ENCODE results near the gene CGB7. TPM values are rescaled to one million over a fixed set of nuclear protein-coding genes. Genes with fewer than 3 reads are reported as not detected.

Gene CGB7
- total and polyA plus RNA-seq, 2 experiments from 2014 or later = 0.32 to 0.97 TPM

GRCh38 chr19:49061000-49061399 lies 3.5 kb upstream of the CGB7 start (continued):
- TF ChIP-seq ZNF462 (CRISPR knock-in tag; IDR thresholded peaks at IDR 0.05) (no peak), EZH2 (IDR thresholded peaks at IDR 0.05; ENCODE audit: low read depth, unreplicated experiment) (no peak), EZH2phosphoT487 (IDR thresholded peaks at IDR 0.05; ENCODE audit: unreplicated experiment) (no peak), POLR2AphosphoS5 (IDR thresholded peaks at IDR 0.05; ENCODE audit: low read depth) (no peak), REST (IDR thresholded peaks at IDR 0.05; ENCODE audit: unreplicated experiment) (no peak), NANOG (IDR thresholded peaks at IDR 0.05; ENCODE audit: borderline replicate concordance) (no peak), ZNF114 (CRISPR knock-in tag; IDR thresholded peaks at IDR 0.05) (no peak)
- TF ChIP-seq, protein P1, sequence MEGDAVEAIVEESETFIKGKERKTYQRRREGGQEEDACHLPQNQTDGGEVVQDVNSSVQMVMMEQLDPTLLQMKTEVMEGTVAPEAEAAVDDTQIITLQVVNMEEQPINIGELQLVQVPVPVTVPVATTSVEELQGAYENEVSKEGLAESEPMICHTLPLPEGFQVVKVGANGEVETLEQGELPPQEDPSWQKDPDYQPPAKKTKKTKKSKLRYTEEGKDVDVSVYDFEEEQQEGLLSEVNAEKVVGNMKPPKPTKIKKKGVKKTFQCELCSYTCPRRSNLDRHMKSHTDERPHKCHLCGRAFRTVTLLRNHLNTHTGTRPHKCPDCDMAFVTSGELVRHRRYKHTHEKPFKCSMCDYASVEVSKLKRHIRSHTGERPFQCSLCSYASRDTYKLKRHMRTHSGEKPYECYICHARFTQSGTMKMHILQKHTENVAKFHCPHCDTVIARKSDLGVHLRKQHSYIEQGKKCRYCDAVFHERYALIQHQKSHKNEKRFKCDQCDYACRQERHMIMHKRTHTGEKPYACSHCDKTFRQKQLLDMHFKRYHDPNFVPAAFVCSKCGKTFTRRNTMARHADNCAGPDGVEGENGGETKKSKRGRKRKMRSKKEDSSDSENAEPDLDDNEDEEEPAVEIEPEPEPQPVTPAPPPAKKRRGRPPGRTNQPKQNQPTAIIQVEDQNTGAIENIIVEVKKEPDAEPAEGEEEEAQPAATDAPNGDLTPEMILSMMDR (conservative IDR thresholded peaks at IDR 0.05; ENCODE audit: low read depth in 2 of 2) = no peak

All from GM23338 (cell line).